Measurements from ENCODE around the gene RNF19B. TPM values are rescaled to one million over a fixed set of nuclear protein-coding genes. Genes with fewer than 3 reads are reported as not detected.
A peak's percentile ranks its signal among the peaks of the same experiment; 100 is the strongest.

RNF19B gene
- total RNA-seq, 1 donor from 2014 or later = 9.9 TPM

GRCh38 chr1:32965251-32965747, 690 bp upstream of the RNF19B start:
- no peak for DNase-seq

DNA sequence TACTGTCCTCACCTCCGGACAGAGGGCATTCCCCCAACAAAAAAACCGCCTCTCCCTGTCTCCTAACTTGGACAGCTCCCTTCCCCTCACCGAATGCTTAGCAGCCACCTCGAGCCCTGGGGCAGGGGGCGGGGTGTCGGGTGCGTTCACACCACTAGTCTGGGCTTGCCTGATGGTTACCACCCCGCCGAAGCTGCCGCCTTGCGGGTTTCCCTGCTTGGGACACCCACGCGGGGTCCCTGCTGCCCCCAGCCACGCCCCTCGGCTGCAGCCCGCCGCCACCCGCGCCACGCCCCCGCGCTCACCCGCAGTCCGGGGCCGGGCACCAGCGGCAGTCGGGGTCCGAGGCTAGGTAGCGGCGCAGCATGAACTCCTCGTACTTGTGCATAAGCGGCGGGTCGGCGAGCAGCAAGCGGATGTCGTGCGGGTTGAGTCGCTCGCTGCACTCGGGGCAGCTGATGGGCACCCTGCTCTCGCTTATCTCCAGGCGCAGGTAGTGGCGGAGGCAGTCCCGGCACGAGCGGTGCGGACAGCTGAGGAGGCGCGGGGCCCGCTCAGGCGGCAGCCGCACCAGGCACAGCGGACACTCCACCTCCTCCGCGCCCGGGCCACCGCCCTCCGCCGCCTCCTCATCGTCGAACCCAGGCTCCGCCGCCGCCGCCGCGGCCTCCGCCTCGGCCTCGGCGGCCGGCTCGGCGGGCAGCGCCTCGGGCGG, 706 bp downstream of the RNF19B start:
- DNase-seq = peak; percentile 73

DNA sequence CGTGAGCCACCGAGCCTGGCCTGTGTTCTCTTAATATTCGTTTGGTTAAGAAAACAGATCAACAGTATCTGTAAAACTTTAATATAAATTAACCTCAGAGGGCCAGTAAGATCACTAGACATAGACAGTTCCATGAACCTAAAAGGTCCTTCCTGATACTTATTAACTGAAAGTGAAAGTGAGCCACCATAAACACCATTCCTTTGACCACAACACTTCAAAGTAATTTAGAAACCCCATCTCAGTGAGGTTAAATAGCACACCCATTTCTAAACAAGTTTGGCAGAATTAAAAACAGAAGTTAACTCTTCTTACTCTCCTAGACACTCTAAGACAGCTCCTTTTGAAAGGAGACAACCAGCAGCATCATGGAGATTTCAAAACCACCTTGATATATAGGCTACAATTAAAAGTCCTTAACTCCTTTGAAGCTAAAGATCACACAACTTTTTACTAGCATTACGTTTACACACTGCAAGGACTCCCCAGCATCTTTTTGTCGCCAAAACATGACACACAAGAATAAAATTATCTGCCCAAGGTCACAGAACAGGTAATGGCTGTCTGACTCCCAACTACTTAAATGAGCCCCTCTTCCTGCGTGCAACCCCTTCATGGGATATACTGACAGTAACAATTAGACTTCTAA, 2.2 kb downstream of the RNF19B start:
- DNase-seq = no peak

- no peak for DNase-seq
Measured at GRCh38 chr1:32960819-32961355, 3.7 kb downstream of the RNF19B start.

- no peak for DNase-seq
Measured at GRCh38 chr1:32960342-32960741, 4.3 kb downstream of the RNF19B start.

DNA sequence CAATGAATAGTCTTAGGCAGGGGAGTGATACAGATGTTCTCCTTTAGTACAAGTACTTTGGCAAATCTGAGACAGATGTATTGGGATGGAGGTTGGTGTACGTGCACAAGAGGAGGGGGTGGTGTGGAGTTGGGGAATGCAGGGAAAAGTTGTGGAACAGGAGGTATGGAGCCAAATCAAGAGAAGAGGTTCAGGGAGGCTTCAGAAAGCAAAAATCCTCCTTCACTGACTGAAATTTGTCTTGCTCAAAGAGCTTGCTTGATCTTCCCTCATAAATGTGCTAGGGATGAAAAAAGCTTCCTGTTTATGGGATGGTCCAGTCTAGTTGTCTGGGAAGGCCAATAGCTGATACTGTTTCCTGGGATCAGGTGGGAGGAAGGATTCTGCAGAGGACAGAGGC, 5.8 kb downstream of the RNF19B start:
- no peak for DNase-seq

DNA sequence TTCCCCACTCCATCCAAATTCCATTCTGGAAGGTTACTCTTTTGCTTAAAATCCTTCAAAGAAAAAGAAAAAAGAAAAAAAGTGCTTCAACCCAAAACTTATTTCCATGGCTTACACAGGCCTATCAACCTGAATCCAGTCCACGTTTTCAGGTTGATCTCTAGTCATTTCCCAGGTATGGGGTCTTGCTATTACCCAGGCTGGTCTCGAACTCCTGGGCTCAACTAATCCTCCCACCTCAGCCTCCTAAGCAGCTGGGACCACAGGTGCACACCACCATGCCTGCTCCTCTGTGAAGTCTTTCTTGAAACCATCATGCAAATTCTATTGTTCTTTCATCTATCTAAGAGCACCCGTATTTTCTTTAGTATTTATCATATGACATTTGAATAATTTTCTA, 7.6 kb downstream of the RNF19B start:
- no peak for DNase-seq

DNA sequence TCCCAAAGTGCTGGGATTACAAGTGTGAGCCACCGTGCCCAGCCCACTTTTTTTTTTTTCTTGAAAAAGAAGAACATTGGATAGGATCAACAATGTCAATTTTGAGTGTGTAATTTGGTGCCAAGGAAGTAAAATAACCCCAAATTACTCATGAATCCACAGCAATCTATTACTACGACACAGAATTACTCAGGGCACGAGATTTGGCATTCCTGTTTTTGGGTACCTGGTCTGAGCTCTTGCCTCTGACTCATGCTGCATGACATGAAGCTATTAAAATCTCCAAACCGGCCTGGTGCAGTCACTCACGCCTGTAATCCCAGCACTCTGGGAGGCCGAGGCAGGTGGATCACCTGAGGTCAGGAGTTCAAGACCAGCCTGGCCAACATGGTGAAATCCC, 10.4 kb downstream of the RNF19B start:
- DNase-seq = no peak

DNA sequence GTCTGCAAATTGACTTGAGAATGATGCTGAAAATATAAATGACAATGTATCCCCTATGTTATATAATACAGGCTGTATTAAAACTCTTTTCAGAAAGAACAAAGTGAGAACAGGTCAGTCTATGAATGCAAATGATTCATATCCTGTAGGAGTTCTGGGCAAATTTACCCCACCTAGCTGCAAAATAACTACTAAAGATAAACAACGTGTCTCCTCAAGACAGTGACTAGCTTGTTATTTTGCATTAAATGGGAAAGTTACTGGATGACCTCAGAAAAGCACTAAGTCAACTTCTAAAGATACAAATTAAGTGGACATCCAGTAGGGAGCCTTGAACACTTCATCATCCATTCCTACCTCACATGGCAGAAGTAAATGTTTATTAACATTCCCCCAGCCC, 11.1 kb downstream of the RNF19B start:
- no peak for DNase-seq

DNA sequence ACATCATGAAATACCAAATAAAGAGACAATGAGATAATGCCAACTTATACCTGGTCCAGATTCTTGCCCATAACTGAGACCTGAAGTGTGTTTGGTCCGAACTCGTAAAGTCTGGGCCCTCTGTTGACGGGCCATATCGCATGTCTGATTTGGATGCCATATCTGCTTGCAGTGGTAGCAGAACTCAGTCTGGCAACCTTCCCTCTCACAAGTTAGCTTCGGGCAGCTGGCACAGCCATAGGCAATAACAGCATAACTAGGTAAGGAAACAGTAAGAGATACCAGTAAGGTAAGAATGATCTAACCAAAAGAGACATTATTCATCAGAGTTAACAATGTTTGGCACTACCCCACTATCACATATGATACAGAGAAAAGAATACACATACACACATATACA, 15.1 kb downstream of the RNF19B start:
- DNase-seq = no peak

GRCh38 chr1:32948905-32949304, 15.7 kb downstream of the RNF19B start:
- DNase-seq = no peak

- no peak for DNase-seq
Measured at GRCh38 chr1:32948390-32948722, 16.3 kb downstream of the RNF19B start.

- no peak for DNase-seq
Measured at GRCh38 chr1:32947669-32948389, 16.8 kb downstream of the RNF19B start.

DNA sequence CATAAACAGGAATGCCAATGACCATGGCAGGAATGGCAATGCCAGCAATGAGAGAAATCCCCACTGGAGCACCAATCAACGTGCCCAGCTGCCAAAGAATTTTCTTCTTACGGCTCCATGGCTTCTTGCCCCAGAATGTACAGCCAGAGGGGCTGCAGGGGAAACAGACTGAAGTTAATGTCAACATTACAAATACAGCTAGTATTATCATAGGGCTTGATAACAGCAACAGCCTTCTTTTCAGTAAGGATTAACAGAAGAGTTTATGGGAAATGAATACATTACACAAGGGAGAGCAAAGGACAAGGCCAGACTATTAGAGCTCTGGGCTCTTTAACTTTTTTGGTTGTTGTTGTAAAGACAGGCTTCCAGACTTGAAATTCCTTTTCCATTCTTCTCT, 18.2 kb downstream of the RNF19B start:
- no peak for DNase-seq

GRCh38 chr1:32944180-32944579, 20.4 kb downstream of the RNF19B start:
- no peak for DNase-seq

DNA sequence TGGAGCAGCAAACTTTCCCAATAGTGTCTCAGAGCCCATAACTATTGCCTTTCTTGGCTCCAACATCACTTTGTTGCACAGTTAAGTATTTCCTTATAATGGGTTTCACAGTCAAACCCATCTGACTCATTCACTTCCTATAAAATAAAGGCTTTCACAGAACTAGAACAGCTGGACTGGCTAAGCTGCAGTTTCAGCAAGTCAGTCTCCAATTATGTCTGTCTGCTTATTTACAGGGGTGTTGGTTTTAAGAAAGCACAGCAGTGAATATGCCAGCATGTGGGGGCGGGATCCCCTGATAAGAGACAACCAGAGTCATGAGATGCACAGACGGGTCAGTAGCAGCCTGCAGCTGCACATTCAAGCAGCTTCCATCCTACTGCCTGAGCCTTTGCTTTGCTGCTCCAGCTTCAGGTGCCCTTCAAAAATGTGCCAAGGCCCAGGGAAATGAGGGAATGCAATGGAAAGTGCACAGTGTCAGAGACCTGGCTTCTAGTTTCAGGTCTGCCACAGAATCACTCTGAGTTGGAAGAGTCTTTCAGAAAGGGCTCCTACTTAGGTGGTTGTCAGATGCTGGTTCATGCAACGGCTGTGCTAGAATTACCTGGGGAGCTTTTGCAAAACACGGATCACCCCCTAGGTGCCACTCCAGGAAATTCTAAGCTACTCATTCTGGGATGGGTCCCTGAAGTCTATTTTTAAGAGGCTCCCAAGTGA, 24.8 kb downstream of the RNF19B start:
- no peak for DNase-seq

DNA sequence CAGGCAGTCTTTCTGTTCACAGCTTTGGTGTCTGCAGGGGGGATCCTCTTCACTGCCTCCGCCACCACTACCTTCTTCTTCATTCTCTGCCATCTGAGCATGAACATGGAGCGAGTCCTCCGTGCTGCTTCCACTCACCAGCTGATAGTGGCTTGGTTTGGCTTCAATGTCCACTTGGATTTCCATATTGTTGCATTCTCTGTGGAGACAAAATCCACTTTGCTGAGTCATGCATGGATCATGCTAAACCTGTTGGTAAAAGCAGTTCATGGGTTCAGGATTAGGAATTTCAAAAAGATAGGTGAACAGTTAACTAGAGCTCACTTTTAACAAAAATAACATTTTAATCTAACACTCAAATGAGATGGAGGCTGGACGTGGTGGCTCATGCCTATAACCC, 27.5 kb downstream of the RNF19B start:
- DNase-seq = no peak

- DNase-seq = no peak
Measured at GRCh38 chr1:32934535-32934934, 30.1 kb downstream of the RNF19B start.

- peak; percentile 15 for DNase-seq
Measured at GRCh38 chr1:32933742-32934322, 30.8 kb downstream of the RNF19B start.

DNA sequence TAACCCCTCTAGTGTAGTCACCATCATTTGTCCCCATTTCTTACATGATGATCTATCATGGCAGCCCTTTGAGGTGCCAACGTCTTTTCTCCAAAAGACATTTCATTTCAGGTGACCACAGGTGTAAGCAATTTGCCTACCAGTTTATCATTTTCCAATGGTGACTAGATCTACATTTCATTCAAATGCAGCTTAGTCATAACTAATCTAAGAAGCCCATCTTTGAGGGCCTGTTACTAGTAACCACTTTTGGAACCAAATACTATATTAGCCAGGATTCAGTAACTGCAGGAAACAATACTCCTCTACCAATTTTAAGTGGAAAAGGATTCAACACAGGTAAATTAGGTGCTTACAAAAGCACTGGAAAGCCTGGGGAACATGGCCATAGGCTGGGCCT, 32.8 kb downstream of the RNF19B start:
- no peak for DNase-seq

GRCh38 chr1:32929366-32929765, 35.2 kb downstream of the RNF19B start:
- DNase-seq = no peak

DNA sequence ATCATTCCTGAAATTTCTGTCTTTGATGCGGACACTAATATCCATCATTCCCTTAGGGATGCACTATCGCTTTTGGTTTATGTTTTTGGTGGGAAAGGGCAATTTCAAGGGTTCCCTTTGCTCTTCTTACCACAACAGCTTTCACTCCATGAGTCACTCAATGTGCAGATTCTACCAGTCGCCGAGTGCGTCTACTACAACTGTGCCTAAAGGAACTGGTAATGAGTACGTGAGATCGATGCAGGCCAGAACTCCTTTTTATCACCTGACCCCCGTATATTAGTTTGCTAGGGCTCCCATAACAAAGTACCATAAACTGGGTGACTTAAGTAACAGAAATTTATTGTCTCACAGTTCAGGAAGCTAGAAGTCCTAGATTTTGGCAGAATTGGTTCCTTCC, 35.9 kb downstream of the RNF19B start:
- no peak for DNase-seq

Data from tongue (tissue), 2 donors.